TTC549 (cell line): ENCODE measurements around the gene IQSEC2.

Source experiments
- FAIRE-seq: peaks from 2 replicates; lab custom pipeline; 2012; peaks lifted over from hg19 to GRCh38; lab: Jason Lieb, UNC

IQSEC2 gene

DNA sequence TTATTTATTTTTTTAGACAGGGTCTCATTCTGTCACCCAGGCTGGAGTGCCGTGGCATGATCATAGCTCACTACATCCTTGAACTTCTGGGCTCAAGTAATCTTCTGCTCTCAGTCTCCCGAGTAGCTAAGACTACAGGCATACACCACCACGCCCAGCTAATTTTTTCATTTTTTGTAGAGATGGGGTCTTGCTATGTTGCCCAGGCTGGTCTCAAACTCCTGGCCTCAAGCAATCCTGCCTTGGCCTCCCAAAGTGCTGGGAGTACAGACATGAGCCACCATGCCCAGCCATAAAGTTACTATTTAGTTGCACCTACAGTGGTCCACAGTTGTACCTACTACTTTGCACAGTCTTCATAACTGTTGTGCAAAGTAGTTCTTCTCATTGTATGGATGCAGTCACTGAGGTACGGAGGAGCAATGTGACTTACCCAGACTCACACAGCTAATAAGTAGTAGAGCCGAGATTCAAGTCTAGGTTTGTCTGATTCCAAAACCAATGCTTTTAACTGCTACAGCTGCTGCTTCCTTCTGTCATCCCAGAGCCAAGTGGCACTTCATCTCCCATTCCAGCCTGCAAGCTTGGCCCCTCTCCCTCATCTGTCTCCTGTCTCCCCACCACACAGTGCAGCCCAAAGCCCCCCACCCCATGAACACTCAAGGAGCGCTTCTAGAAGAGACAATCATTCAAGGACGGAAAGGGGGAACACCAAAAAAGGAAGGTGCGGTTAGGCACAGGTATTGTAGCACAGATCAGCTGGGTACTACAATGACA lies 24.0 kb upstream of the IQSEC2 start:
- no peak for FAIRE-seq

DNA sequence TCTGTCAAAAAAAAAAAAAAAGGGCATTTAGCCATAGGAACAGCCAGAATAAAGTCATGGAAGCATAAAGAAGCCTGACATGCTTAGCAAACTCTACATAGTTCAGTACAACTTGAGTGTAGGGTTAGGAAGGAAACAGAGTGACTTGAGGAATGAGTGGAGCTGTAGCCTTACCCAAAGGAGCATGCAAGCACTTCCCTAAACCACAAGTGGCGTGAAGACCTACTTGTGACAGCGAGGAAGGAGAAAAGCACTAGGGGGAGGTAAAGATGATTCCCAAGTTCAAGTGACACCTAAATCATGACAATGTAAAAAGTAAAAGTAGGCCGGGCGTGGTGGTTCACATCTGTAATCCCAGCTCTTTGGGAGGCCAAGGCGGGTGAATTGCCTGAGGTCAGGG lies 21.8 kb upstream of the IQSEC2 start:
- no peak for FAIRE-seq

DNA sequence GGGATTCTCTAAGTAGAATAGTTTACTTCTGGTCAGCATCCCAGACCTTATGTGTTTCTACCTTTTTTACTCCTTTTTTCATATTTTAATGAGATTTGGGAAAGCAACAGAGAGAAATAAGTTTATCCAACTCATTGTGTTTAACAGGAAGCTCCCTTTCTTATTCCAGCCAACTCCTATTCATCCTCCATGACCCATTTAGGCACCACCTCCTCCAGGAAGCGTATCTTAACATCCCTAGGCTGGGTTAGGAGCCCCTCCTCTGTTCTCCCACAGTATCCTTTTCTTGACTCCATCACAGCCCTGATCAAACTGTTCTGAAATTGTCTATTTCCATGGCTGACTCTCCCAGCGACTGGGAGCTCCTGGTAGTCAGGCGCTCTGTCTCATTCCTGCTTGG lies 18.8 kb upstream of the IQSEC2 start:
- no peak for FAIRE-seq

DNA sequence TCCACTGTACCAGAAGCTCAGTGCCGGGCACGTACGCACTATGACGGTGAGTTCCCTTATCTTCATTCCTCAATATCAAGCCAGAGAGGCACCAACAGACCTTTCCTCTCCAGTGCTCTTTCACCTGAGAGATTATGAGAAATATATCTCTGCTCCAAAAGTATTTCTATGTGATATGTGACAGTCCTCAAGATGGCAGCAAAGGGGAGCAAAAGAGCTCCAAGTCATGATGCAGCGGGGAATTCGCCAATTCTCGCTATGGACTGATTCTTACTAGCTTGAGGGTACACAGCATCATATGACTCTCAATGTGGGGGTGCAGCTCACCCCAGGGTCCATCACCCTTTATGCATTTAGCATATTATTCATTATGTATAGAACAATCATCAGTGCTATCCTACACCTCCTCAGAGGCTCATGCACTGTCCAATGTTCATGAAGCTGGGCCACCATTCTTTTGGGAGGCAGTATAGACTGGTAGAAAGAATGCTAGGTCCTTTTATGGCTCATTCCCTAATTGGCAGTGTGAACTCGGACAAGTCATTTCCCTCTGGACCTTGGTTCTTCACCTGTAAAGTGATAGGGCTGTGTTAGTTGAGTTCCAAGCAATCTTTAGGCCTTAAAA lies 12.8 kb upstream of the IQSEC2 start:
- FAIRE-seq, result no peak

DNA sequence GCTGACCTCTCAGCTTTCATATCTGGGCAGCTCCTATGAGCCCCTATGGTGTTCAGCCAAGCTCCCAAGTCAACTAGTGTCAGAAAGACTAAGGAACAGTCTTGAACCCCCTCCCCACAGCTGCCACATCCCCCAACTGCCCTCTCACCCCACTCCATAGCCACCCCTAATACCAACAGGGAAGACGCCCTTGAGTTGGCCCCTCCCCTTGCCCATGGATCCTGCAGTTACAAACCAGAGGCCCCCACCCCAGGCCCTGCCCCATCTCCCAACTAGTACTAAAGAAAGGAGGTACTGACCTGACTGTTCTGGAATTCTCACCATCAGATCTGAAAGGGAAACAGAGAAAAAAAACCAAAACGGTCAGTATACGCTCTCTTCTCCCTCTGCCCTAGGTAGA lies 10.2 kb upstream of the IQSEC2 start:
- FAIRE-seq, result no peak

DNA sequence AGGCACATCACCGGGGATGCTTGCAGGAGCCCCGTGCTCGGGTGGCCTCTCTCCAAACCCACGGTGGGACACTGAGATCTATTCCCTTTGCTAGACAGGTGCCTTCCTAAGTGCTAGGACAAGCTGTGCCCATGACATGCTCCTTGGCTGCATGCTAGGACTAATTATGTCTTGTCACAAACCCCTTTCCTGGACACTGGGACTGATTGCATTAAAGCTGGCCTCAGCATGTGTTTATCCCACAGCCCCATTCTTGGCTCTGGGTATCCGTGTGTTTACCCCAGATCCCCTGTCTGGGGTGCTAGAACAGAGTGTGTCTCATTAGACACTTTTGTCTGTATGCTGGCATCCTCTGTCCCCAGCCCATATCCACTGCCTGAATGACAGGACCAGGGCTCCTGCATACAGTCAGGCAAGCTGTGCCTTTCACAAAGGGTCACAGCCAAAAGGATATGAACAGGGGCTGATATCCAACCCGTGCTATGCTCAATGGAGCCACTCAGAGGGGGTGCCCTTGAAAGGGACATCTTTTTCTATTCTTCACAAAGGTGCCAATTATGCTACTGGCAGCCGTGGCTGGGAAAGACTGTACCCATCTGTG lies 9.2 kb upstream of the IQSEC2 start:
- FAIRE-seq, result no peak

DNA sequence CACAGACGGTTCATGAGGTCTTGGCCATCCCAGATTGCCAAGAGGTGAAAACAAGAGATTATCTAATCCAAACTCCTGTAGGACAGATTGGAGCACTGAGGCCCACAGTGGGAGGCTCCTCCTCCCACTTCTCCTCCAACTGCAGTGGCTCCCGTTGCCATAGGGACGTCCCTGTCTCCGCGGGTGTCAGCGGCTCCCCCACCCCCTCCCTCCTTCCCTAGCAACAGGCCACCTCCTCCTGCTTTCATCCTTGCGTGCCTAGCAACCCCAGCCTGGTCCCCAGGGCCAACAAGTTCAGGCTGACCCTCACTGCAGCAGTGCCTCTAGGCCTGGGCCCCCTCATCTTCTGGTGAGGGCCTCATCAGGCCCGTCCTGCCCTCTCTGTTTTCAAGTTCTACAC lies 6.8 kb upstream of the IQSEC2 start:
- no peak for FAIRE-seq

DNA sequence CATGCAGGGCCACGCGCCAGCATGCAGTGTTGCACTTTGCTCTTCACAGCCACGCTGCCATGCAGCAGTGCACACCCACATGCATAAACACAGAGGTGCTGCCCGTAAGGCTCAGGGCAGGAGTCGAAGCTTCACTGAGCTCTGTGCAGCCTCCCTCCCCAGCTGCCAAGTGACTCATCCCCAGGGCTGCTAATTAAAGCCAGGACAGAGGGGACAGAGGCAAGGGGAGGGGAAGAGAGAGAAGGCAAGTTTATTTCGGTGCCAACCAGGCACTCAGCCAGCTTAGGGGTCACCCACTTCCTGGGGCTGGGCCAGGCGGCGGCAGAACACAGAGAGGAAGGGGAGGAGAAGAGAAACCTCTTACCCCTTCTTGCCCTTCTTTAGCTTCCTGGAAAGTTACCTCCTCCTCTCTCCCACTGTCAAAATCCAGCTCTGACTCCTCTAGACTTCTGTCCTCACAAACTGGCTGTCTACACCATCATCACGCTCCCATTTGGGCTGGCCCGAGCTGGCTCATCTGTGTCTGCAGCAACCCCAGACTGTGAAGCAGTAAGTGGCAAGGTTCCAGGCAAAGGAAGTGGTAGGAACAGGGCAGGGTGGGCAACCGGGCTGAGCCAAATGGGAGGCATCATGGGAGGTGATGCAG lies 6.2 kb upstream of the IQSEC2 start:
- FAIRE-seq, result no peak

DNA sequence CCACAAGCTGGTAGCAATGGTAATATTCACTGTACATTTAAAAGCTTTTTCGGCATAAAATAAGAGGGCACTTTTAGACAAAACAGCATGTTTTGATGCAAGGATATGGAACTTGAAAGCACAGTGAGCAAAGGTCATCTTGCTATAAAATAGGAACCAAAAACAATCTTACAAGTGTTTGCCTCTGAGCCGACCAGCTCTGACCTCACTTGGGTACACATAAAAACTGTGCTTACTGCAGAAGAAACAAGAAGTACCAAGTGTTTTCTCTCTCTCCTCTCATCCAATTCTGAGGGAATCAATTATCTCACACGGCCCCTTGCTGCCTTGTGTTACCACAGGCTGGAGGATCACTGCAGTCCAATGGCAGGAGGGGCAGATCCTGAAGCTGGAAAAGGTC lies 4.8 kb upstream of the IQSEC2 start:
- no peak for FAIRE-seq

DNA sequence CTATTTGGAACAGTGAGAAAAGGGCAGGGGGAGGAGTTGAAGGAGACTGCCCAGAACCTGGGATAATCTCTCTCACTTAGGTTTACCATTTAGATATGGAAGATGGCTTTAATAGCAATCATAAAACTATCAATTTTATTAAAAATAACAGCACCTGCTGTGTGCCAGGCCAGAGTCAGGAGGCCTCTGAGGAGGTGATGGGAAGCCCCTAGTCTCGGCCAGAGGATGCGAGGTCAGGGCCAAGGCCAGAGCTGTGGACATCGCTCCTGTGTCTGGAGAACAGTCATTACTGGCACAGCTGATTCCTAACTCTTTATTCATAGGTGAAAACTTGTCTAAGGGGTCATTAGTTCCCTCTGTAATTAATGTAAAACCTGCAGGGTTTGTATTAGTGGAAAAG lies 4.2 kb upstream of the IQSEC2 start:
- no peak for FAIRE-seq

DNA sequence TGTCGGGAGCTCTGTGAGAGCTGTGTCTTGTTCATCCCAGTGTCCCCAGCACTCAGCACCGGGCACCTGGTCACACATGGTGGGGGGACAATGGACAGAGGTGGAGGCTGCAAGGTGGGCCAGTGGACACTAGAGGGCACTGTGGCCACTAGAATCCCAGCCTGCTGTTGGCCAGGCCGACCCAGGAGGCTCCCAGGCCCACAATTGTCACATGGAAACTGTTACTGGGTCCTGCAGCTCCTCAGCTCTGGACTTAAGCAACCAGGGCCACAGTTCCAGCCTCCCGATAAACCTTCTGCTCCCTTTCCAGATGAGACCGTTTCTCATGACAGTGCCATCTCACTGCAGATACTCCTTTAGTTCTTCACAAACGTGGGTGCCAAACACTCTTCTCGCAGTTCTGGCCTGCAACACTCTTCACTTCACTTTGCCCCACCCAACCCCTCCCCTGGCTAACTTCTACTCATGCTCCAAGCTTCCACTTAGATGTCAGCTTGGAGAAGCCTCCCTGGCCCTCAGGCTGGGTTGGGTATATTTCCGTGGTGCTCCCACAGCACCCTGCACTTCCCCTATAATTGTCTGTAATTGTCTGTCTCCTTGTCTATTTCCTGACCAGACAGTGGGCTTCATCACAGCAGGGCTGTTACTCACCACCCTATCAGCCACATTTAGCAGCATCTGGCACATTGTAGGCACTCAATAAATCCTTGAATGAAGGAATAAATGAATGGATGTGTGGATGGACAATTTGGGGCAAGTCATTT lies 3.5 kb upstream of the IQSEC2 start:
- no peak for FAIRE-seq

DNA sequence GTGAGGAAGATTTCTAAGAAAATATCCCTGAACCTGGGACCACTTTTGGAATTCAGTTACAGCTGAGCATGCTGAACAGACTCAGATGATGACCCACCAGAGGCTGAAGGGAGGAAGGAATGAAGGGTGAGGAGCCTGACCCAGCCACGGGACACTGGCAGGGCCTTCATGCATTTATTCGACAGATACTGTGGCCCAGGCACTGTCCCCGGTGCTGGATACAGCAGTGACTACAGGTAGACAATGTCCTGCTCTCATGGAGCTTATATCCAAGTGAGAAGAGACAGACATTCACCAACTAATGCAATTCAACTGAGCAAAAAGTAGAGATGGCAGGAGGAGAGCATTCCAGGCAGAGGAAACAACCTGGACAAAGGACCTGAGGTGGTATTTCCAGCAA lies 2.2 kb upstream of the IQSEC2 start:
- FAIRE-seq, result no peak

DNA sequence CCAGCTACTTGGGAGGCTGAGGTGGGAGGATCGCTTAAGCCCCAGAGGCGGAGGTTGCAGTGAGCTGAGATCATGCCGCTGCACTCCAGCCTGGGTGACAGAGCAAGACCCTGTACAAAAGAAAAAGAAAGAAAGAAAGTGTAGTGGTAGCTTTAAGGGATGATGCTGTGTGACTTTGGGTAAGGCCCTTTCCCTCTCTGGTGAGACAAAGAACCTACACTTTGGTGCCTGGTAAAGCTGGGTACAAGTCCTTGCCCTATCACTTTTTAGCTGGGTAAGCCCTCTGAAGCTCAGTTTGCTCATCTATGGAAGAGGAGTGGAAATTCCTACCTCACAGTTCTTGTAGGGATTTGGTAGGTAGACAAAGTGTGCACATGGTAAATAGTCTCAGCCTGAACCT lies 1.7 kb upstream of the IQSEC2 start:
- FAIRE-seq, result no peak

DNA sequence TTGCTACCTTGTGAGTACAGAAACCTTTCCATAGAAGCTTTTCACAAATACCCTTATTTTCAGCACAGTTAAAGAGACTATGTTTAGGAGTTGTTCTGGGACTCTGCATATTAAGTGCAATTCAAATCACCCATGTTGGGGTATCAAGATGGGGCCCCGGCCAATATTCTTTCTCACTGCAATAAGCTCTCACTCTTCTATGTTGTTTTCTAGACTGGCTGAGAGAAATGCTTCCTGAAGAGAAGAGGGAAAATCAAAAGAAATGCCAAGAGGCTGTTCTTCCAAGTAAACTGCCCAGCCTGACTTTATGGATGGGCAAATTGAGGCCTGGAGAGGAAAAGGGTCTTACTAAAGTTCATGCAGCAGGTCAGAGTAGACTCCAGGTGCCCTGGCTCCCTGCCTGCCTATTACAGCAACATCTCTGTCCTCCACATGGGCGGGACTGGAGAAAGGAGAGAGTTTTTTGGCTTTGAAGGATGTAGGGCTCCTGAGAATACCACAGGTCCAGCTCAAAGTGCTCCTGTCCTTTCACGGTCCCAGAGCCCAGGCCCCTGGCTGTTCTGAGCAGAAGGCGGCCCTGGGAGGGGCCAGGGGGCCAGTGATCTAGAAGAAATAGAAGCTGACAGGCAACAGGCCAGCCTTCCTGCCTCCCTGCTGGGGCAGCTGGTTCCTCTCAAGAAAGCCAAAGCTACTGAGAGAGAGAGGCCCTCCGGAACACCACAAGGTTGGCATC lies 745 bp upstream of the IQSEC2 start:
- FAIRE-seq, result no peak

DNA sequence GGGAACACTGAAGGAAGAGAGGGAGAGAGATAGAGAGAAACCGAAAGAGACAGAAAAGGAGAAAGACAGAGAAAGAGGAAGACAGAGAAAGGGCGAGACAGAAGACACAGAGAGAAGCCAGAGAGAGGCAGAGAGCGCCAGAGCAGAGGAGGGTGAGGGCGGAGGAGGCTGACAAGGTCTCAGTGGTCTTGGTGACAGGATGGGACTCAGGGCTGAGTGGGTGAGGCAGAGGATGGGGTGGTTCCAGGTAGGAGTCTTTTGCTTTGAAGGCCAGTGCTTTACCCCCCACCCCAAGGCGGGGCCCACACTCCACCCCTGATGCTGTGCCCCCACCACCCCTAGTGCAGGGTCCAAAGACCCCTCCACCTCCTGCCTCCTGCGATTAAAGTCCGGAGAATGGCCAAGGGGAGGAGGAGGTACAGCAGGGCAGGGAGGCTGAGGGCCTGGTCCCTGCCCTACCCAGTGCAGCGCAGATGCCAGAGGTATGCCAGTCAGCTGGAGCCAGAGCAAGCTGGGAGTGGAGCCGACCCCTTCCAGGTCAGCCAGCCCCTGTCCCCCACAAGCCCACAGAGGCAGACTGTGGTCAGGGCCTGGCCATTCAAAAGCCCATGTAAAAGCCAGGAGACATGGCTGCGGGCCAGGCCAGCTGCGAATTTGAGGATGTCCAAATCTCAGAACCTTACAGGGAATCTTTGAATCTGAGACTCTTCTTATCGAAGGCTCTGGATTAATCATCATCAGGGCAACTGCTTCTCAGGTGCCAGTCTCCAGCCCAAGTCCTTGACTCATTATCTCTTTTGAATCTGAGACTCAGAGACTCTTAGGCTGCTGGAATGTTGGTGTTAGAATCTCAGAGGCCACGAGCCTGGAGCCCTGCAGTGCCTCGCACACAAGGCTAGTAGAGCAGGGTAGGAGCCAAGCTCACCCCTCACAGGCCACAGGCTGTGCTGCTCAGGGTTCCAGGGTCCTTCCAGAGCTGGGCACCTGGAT lies 758 bp downstream of the IQSEC2 start:
- no peak for FAIRE-seq

DNA sequence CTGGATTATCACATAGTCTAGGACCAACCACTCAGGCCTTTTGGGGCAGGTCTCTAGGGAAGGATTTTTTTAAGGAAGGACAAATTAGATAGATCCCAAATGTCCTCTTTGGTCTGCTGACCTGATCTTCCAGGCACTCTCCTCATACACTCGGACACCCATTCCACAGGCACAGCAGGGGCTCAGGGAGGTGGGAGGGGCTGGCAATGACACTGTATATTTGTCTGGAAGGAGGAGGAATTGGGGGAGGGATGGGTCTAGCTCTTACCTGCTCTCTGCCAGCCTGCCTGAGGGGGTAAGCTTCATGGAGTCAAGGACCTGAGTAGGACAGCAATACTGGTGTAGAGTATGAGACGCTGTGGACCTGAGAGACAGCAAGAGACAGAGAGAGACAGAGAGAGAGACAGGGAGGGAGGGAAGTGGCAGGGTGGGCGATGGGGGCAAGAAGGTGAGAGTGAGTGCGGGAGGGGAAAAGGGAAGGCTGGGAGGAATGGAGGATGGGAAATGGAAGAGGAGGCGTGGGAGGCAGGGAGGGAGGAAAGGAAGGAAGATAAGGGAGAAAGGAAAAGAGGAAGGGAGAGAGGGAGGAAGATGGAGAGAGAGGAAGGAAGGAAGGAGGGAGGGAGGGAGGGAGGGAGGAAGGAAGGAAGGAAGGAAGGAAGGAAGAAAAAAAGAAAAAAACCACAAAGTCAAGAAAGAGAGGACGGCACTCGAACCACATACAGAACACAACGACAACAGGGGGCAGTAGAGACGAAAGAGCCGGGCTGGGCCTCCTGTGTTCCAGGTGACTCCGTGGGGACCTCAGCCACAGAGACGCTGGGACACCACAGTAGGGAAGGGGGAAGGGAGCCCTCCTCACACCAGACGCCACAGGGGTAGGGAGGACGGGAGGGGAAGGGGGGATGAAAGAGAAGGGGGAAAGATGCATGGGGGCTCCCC lies 1.8 kb downstream of the IQSEC2 start:
- no peak for FAIRE-seq

DNA sequence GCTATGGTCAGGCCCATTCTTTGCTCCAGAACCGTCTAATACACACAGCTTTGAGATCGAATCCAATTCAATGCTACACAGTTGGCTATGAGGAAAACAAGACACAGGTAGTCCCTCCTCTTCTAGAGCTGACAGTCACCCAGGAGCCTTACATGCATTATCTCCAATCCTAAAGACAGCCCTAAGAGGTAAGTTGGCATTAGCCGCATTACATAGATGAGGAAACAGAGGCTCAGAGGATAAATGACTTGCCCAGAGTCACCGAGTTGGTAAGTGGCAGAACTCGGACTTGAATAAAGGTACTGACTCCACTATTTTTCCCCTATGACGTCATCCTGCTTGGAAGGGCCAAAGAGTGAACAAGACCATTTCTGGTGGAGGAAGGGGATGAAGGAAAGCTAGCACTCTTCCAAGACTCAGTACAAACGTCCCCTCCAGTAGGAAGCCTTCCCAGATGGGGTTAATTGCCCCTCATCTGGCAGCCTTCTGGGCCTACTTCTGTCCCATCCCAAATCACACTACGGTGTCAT lies 8.5 kb downstream of the IQSEC2 start:
- no peak for FAIRE-seq

DNA sequence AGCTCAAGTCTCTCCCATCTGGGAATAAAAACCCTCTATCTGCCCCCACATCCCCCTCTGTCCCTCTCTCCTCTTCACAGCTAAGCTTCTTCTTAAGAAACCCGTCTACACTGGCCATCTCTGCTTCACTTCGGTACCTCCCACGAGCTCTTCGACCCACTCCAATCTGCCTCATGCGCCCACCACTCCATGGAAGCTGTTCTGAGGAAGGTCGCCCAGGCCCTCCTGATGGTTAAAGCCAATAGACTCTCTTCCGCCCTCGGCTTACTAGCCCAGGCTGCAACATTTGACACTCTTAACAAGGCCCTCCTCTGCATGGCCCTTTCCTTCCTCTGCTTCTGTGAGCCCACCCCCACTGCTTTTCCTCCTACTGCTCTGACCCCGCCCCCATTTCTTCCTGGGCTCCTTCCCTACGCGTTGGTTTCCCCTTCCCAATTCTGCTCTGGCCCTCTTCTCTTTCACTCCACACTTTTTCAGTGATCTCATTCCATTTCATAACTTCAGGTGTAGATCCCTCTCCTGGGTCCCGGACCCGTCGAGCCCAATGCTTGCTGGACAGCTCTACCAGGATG lies 11.8 kb downstream of the IQSEC2 start:
- no peak for FAIRE-seq

DNA sequence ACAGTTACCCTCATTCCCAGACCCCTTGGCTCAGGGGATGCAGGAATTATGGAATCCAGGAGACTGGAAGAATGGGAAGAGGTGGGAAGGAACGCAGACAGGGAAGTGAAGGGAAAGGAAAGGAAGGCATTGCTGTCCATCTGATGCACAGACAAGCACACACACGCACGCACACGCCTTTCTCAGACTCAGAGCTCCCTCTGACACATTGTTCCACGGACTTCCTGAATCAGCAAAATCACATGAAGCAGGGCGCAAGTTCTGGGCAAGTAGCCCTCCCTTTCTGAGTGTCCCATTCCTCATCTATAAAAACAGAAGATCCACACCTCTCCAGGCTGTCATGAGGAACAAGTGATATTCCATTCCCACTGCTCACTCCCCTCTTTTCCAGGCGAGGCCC lies 13.2 kb downstream of the IQSEC2 start:
- no peak for FAIRE-seq
